K562 treated with DMSO at 1 percent for 12 hours (cell line): ENCODE measurements around the gene PDIK1L. TPM values are rescaled to one million over a fixed set of nuclear protein-coding genes. Genes with fewer than 3 reads are reported as not detected.

ENCODE experiments used
- total RNA-seq: library from RNA; unstranded; fragments of 300-600 nt; gene quantifications from 2 replicates; pipeline ENCODE4 v1.2.3, GENCODE V29; 2022; ENCODE audit not compliant: insufficient read depth

PDIK1L gene
- total RNA-seq: 4.8 and 16.2 TPM in 2 replicates

GRCh38 chr1:26111530-26112406, at the start of gene PDIK1L:
Gene PDIK1L, plus strand, starts transcription at chr1:26111824. Its CDS starts 2,485 bp downstream, at chr1:26114309.

GRCh38 chr1:26067432-26067911, 44.2 kb upstream of the PDIK1L start, which contains the start of gene TRIM63:
Gene TRIM63, minus strand, starts transcription at chr1:26067630. Its CDS starts 136 bp downstream, at chr1:26067494.

GRCh38 chr1:26158908-26159742, 47.5 kb downstream of the PDIK1L start, which contains the start of gene FAM110D:
Gene FAM110D, plus strand, starts transcription at chr1:26159079. Its CDS starts 2,213 bp downstream, at chr1:26161292.

GRCh38 chr1:26168410-26169197, 57.0 kb downstream of the PDIK1L start, which contains the start of gene C1orf232:
Gene C1orf232, minus strand, starts transcription at chr1:26168963. Its CDS starts 464 bp downstream, at chr1:26168499.

GRCh38 chr1:26169669-26170471, 58.2 kb downstream of the PDIK1L start, which contains the start of gene ZNF593:
Gene ZNF593, plus strand, starts transcription at chr1:26169908. Its CDS starts 76 bp downstream, at chr1:26169984.

GRCh38 chr1:26171084-26172072, 59.8 kb downstream of the PDIK1L start, which contains the start of gene ZNF593OS:
Gene ZNF593OS, minus strand, starts transcription at chr1:26171832. Its CDS starts 171 bp downstream, at chr1:26171661.

Other genes with a start within 250 kb of the PDIK1L start
- 3.5 and 4.5 TPM in 2 replicates for gene PAQR7, start 236.1 kb upstream of the PDIK1L start, total RNA-seq
- 488 and 581 TPM in 2 replicates for gene STMN1, start 205.4 kb upstream of the PDIK1L start, total RNA-seq
- 5.4 and 8.6 TPM in 2 replicates for gene PAFAH2, start 113.8 kb upstream of the PDIK1L start, total RNA-seq
- 0.38 TPM in 1 of 2 replicates, not detected in the other for gene EXTL1, start 90.0 kb upstream of the PDIK1L start, total RNA-seq
- not detected in 2 replicates for gene SLC30A2, start 65.7 kb upstream of the PDIK1L start, total RNA-seq
- 0.37 TPM in 1 of 2 replicates, not detected in the other for gene TRIM63, start 44.2 kb upstream of the PDIK1L start, total RNA-seq
- gene FAM110D, start 47.3 kb downstream of the PDIK1L start, total RNA-seq: 0.47 and 0.70 TPM in 2 replicates
- not detected in 2 replicates for gene C1orf232, start 57.1 kb downstream of the PDIK1L start, total RNA-seq
- gene ZNF593, start 58.1 kb downstream of the PDIK1L start, total RNA-seq: 71.2 and 131 TPM in 2 replicates
- 4.6 TPM in 1 of 2 replicates, not detected in the other for gene ZNF593OS, start 60.0 kb downstream of the PDIK1L start, total RNA-seq
- 0.62 and 0.64 TPM in 2 replicates for gene CNKSR1, start 65.7 kb downstream of the PDIK1L start, total RNA-seq
- not detected in 2 replicates for gene CATSPER4, start 78.8 kb downstream of the PDIK1L start, total RNA-seq
- gene CEP85, start 122.4 kb downstream of the PDIK1L start, total RNA-seq: 37.8 and 85.8 TPM in 2 replicates
- 70.9 and 79.9 TPM in 2 replicates for gene SH3BGRL3, start 168.3 kb downstream of the PDIK1L start, total RNA-seq
- gene UBXN11, start 194.8 kb downstream of the PDIK1L start, total RNA-seq: 15.6 and 18.2 TPM in 2 replicates
- gene CD52, start 206.1 kb downstream of the PDIK1L start, total RNA-seq: 57.7 and 74.8 TPM in 2 replicates
- gene CRYBG2, start 242.3 kb downstream of the PDIK1L start, total RNA-seq: 2.4 and 7.7 TPM in 2 replicates